MM.1S (cell line): Measurements from ENCODE around the gene DBF4.

ENCODE experiments used
- EZH2phosphoT487 ChIP-seq: fragments of 300-600 bp; sonication (generic); IDR thresholded peaks from 2 replicates; pipeline ENCODE4 v1.6.1; 2018; ENCODE audit warnings: antibody characterized with exemption, low read length
- TF ChIP-seq, protein P1 (sequence below): fragments of 300-600 bp; sonication (generic); IDR thresholded peaks from 2 replicates; pipeline ENCODE4 v1.5.1; 2016; ENCODE audit warnings: antibody characterized with exemption, low read length, mixed read lengths

DNA sequence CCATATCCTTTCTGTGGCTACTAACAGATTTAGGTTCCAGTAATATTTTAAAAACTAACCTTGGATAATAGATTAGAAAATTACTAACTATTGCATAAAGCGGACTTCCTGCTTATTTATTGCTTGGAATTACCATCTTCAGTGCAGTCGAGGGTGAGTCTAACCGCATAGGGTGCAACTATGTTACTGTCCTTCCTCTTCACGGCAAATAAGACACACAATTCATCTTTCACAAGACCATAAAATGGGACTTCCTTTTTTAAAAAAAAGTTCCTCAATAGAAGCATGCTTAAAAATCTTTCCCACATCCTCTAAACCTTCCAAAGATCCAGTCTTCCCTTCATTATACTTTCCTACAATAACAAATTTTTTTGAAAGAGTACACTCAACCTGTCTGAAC lies 2.2 kb upstream of the DBF4 start:
- TF ChIP-seq, protein P1, sequence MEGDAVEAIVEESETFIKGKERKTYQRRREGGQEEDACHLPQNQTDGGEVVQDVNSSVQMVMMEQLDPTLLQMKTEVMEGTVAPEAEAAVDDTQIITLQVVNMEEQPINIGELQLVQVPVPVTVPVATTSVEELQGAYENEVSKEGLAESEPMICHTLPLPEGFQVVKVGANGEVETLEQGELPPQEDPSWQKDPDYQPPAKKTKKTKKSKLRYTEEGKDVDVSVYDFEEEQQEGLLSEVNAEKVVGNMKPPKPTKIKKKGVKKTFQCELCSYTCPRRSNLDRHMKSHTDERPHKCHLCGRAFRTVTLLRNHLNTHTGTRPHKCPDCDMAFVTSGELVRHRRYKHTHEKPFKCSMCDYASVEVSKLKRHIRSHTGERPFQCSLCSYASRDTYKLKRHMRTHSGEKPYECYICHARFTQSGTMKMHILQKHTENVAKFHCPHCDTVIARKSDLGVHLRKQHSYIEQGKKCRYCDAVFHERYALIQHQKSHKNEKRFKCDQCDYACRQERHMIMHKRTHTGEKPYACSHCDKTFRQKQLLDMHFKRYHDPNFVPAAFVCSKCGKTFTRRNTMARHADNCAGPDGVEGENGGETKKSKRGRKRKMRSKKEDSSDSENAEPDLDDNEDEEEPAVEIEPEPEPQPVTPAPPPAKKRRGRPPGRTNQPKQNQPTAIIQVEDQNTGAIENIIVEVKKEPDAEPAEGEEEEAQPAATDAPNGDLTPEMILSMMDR, result no peak
- TF ChIP-seq EZH2phosphoT487, result no peak
